ENCODE data around the gene CX3CL1.
A peak's percentile ranks its signal among the peaks of the same experiment; 100 is the strongest.
"Not testable (repeated sequence)": the region's sequence is repeated elsewhere in the genome, so short reads cannot be mapped to it uniquely, and the experiment has no call there.

CX3CL1 gene

DNA sequence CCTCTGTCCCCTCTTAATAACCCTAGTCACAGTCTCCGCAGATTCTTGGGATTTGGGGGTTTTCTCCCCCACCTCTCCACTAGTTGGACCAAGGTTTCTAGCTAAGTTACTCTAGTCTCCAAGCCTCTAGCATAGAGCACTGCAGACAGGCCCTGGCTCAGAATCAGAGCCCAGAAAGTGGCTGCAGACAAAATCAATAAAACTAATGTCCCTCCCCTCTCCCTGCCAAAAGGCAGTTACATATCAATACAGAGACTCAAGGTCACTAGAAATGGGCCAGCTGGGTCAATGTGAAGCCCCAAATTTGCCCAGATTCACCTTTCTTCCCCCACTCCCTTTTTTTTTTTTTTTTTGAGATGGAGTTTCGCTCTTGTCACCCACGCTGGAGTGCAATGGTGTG lies 8.1 kb upstream of the CX3CL1 start:
- no peaks in the 10 kb centered on the region for H3K9me3 Mint-ChIP-seq
- peaks cover 28 to 60% of the 10 kb centered on the region in 2 donors for H3K27me3 Mint-ChIP-seq
- H3K36me3 Mint-ChIP-seq (ENCODE audit: insufficient read depth), result peaks cover 3% of the 10 kb centered on the region
- H3K4me1 Mint-ChIP-seq (ENCODE audit: low read depth in 2 of 2), result no peaks in the 10 kb centered on the region
- ATAC-seq (replicated peaks), result no peak
- peak overlapping the region in 1 of 2 donors; percentile 11 for H3K27ac Mint-ChIP-seq
- H3K4me3 Mint-ChIP-seq, result no peak overlapping the region
- no peak for DNase-seq

DNA sequence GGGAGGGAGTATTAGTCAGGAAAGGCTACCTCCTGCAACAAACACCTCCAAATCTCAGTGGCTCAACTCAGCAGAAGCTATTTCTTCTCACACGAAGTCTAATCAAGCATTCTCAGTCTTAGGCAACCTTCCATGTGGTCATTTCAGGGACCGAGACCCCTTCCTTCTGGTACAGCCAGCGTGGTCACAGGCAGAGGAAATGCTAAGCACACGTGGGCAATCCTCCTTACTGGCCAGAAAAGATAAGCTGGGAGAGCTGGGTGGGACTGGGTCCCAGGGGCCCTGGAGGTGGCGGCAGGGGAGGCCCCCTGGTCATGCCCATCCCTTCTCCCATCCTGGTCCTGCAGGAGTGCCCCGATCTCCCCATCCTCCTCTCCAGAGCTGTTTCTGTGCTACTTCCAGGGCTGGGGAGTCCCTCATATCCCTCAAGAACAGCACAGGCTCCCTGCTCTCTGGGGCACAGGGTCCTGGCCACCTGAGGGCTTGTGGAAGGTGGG lies 5.7 kb upstream of the CX3CL1 start:
- no peak overlapping the region for H3K4me3 Mint-ChIP-seq
- peaks cover 3% of the 10 kb centered on the region for H3K36me3 Mint-ChIP-seq (ENCODE audit: insufficient read depth)
- H3K27me3 Mint-ChIP-seq, result peaks cover 28 to 76% of the 10 kb centered on the region in 2 donors
- H3K27ac Mint-ChIP-seq, result no peak overlapping the region
- no peak for ATAC-seq (replicated peaks)
- no peaks in the 10 kb centered on the region for H3K4me1 Mint-ChIP-seq (ENCODE audit: low read depth in 2 of 2)
- H3K9me3 Mint-ChIP-seq, result no peaks in the 10 kb centered on the region
- no peak for DNase-seq

DNA sequence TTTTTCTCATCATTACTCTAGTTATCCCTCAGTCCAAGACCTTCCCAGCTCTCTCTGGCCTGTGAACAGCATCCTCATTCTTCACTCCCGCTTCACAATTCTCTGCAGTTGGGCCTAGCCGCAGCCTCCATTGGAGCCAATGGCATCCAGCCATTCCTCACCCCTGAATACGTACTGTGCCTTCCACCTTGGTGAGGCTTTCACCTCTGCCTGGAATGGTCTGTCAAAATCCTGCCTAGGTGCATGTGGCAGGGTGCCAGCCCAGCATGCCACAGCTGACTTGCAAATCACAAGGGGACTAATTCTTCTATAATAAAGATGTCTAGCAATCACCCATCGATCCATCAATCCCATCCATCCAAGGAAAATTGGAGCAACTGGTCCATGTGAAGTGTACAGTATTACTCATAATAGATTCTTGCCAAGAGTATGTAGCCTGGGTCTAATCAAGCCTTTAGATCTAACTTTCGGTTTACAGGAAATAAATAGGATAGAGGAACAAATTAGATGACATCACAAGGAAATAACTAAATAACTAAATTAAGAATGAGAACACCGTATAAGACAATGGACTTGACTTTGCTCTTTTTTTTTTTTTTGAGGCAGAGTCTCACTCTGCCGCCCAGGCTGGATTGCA lies 5.1 kb upstream of the CX3CL1 start:
- Mint-ChIP-seq H3K4me3 (no peak overlapping the region), H3K4me1 (ENCODE audit: low read depth in 2 of 2) (no peaks in the 10 kb centered on the region), H3K36me3 (ENCODE audit: insufficient read depth) (peaks cover 3% of the 10 kb centered on the region), H3K9me3 (no peaks in the 10 kb centered on the region), H3K27ac (peak overlapping the region in 1 of 2 donors; percentile 54), H3K27me3 (peaks cover 28 to 79% of the 10 kb centered on the region in 2 donors)
- DNase-seq (no peak), ATAC-seq (replicated peaks) (no peak)

DNA sequence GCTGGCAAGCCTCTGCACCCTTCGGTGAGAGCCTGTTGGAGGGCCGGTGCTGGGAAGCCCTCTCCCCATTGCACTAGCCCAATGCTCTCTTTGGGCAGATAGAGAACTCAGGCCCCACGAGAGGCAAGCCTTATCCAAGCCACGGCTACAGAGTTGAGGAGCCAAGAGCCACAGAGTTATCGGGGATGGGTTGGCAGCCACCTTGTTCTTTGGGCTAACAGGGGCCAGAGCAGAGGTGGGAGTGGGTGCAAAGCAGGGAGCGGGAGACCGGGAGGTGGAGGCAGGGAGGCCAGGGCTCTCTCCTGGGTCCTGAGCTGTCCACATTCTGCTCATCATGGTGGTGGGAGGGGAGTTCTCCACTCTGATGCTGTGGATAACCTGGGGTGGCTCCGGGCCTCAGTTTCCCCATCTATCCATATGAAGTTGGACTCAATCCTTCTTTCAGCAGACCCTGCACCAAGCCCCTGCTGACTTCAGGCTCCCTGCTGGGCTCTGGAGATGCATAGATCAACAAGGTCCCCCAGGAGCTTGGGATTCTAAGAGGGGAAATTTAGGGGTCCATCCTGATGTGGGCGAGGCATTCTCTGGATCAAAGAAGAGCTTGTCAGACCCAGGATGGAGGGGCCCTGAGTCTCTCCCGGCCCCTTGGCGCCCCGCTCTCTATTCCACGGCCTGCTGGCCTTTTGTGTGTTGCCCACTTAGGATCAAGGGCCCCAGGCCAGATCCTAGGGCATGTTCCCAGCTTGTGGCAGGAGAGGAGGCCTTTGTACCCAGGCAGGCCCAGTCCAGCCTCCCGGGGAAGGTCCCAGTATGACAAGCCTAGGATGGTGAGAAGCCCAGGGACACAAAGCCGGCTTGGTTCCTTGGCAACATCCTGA lies 557 bp upstream of the CX3CL1 start:
- no peak overlapping the region for H3K27ac Mint-ChIP-seq
- no peaks in the 10 kb centered on the region for H3K9me3 Mint-ChIP-seq
- H3K27me3 Mint-ChIP-seq, result peaks cover 13 to 61% of the 10 kb centered on the region in 2 donors
- peaks cover 3% of the 10 kb centered on the region for H3K36me3 Mint-ChIP-seq (ENCODE audit: insufficient read depth)
- DNase-seq, result no peak
- H3K4me3 Mint-ChIP-seq, result no peak overlapping the region
- no peaks in the 10 kb centered on the region for H3K4me1 Mint-ChIP-seq (ENCODE audit: low read depth in 2 of 2)
- no peak for ATAC-seq (replicated peaks)

DNA sequence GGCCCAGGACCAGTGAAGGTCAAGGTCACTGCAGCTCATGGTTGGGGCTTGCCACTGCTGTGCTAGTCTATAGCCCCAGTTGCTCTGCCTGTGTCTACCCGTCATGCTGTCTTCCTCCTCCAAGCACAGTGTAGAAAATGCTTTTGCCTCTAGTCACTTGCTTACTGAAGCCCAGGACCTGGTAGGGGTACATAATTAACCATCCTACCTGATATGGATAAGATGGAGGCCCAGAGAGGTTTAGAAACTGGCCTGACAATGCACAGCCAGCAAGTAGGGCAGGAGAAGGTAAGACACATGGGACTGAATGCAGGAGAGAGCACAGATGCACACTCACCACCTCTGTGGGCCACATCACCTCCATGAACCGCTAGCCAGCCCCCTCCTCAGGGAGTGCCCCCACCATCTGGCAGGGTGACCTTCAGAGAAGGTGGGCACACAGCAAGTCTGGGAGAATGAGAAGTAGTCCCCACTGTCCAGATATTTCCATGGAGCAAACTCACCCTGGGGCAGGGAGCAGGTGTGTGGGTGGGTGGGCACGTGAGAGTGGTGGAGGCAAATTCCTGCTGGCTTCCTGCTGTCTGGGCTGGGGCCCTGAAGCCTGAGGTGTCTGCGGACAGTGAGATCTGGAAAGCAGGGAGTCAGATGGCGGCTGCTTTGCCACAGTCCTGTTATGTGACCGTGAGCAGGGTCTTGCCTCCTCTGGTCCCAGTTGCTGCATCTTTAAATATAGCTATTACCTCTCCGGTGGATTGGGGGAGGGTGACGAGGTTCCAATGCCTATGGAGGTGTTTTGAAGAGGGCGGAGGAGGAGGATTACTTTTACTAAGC lies 1.0 kb downstream of the CX3CL1 start:
- H3K27me3 Mint-ChIP-seq, result peaks cover 7 to 45% of the 10 kb centered on the region in 2 donors
- no peak for DNase-seq
- no peaks in the 10 kb centered on the region for H3K9me3 Mint-ChIP-seq
- ATAC-seq (replicated peaks), result no peak
- H3K36me3 Mint-ChIP-seq (ENCODE audit: insufficient read depth), result no peaks in the 10 kb centered on the region
- no peak overlapping the region for H3K27ac Mint-ChIP-seq
- H3K4me1 Mint-ChIP-seq (ENCODE audit: low read depth in 2 of 2), result peaks cover 0 to 5% of the 10 kb centered on the region in 2 donors
- no peak overlapping the region for H3K4me3 Mint-ChIP-seq

DNA sequence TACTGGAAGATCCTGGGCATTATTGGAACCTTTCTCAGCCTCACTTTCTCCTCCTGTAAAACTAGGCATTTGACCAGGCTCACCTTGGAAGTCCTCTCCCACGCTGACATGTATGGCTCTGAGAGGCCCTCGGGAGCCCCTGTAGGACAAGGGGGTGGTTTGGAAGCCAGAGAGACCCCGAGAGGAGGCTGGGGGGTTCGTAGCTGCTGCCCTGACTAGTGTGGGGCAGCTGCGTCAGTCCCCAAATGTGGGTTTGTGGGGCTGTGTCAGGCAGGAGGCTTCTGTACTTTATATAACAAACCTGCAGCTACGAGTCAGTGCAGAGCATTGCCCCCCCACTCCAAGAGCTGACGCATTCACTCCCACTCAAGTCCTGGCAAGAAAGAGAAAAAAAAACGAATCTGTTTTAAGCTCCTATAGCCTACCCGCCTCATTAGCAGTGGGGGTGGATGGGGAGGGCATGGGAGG lies 1.8 kb downstream of the CX3CL1 start:
- ATAC-seq (replicated peaks) (no peak), DNase-seq (no peak)
- Mint-ChIP-seq H3K27ac (no peak overlapping the region), H3K4me1 (ENCODE audit: low read depth in 2 of 2) (peaks cover 0 to 5% of the 10 kb centered on the region in 2 donors), H3K9me3 (no peaks in the 10 kb centered on the region), H3K4me3 (no peak overlapping the region), H3K27me3 (peaks cover 7 to 38% of the 10 kb centered on the region in 2 donors), H3K36me3 (ENCODE audit: insufficient read depth) (no peaks in the 10 kb centered on the region)

DNA sequence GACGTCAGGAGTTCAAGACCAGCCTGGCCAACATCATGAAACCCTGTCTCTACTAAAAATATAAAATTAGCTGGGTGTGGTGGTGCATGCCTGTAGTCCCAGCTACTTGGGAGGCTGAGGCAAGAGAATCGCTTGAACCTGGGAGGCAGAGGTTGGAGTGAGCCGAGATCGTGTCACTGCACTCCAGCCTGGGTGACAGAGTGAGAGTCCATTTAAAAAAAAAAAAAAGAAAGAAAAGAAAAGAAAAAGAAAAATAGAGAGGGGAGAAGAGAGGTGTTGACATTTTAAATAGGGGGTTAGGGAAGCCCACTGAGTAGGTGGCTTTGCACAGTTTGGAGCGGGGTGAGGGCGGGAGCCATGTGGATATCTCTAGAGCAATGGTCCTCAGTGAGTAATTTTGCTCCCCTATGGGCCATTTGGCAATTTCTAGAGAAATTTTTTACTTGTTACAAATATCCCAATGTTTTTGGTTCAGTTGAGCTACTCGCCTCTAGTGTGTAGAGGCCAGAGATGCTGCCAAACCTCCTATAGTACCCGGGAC lies 2.7 kb downstream of the CX3CL1 start:
- not testable (repeated sequence) for H3K27ac Mint-ChIP-seq; H3K4me3 Mint-ChIP-seq; ATAC-seq (replicated peaks)

DNA sequence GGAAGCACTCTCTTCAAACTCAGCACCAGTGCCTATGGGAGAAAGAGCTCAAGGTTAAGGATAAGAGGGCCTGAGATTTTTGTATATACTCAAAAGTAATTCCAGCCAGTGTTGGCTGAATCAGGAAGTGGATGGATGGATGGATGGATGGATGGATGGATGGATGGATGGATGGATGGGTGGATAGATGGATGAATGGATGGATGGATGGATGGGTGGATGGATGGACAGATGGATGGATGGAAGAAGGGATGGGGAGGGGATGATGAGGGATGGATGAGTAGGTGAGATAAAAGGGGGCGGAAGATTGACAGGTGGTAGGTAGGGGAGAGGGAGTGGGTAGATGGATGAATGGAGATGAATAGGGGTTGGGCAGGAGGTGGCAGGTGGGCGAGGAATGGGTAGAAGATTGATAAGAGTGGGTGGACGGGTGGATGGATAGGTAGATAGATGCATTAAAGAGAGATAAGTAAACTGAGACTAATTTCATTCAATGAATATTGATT lies 4.1 kb downstream of the CX3CL1 start:
- no peak for ATAC-seq (replicated peaks)
- Mint-ChIP-seq H3K27ac (no peak overlapping the region), H3K9me3 (no peaks in the 10 kb centered on the region), H3K27me3 (peaks cover 7 to 24% of the 10 kb centered on the region in 2 donors), H3K4me3 (no peak overlapping the region), H3K4me1 (ENCODE audit: low read depth in 2 of 2) (peaks cover 0 to 5% of the 10 kb centered on the region in 2 donors), H3K36me3 (ENCODE audit: insufficient read depth) (no peaks in the 10 kb centered on the region)
- no peak for DNase-seq

More for the DNA sequence above, 2.7 kb downstream of the CX3CL1 start:
- not testable (repeated sequence) for H3K36me3 Mint-ChIP-seq (ENCODE audit: insufficient read depth); DNase-seq; H3K4me1 Mint-ChIP-seq (ENCODE audit: low read depth in 2 of 2); H3K9me3 Mint-ChIP-seq
- peaks cover 7 to 29% of the 10 kb centered on the region in 2 donors for H3K27me3 Mint-ChIP-seq

DNA sequence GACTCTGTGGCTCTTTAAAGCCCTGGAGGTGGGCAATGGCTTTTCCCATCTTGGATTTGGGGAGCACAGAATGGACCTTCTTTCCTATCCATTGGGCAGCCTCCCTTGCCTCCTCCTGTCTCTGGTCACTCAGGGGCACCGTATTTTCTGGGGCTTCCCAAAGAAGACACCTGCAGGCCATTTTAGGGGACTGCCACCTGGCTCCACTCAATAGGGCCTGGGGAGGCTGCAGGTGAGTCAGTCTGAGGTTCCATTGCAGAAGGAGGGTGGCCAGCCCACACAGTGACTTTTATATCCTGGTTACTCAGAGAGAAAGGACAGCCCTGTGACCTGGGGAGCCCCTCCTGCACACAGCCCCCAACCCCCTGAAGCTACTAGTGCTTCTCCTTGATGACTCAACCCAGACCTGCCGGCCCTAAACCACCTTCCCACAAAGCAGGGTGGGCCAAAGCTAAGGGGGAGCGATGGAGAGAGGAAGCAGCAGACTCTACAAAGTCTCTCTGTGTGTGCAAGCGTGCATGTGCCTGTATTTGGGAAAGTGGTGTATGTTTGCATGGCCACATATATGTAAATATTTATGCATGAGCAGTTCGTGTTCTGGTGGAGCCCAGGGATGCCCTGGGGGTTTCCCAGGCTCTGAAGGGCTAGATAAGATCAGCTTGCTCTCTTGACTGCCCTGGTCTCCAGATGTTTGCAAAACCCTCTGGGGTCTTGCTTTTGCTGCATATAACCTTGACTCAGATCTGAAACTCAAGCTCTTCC lies 5.0 kb downstream of the CX3CL1 start:
- no peak overlapping the region for H3K27ac Mint-ChIP-seq
- H3K27me3 Mint-ChIP-seq, result peaks cover 7 to 18% of the 10 kb centered on the region in 2 donors
- ATAC-seq (replicated peaks), result peak; percentile 12
- H3K9me3 Mint-ChIP-seq, result no peaks in the 10 kb centered on the region
- H3K4me1 Mint-ChIP-seq (ENCODE audit: low read depth in 2 of 2), result peaks cover 0 to 5% of the 10 kb centered on the region in 2 donors
- no peak for DNase-seq
- H3K4me3 Mint-ChIP-seq, result no peak overlapping the region
- no peaks in the 10 kb centered on the region for H3K36me3 Mint-ChIP-seq (ENCODE audit: insufficient read depth)

DNA sequence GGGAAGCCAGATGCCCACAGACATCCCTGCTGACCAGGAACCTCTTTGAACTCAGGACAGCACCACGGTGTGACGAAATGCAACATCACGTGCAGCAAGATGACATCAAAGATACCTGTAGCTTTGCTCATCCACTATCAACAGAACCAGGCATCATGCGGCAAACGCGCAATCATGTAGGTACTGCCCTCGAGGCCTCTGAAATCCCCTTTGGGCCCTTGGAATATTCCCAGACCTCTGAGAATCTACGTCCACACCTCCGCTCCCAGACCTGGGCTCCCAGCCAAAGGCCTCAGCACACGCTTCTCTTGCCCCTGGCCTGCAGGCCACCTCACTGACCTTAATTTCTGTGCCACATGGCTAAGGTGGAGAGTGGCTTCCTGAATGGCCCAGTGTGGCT lies 7.3 kb downstream of the CX3CL1 start:
- DNase-seq (no peak), ATAC-seq (replicated peaks) (no peak)
- Mint-ChIP-seq H3K36me3 (ENCODE audit: insufficient read depth) (no peaks in the 10 kb centered on the region), H3K4me1 (ENCODE audit: low read depth in 2 of 2) (peaks cover 0 to 8% of the 10 kb centered on the region in 2 donors), H3K27me3 (no peaks in the 10 kb centered on the region), H3K4me3 (no peak overlapping the region), H3K9me3 (no peaks in the 10 kb centered on the region), H3K27ac (no peak overlapping the region)

DNA sequence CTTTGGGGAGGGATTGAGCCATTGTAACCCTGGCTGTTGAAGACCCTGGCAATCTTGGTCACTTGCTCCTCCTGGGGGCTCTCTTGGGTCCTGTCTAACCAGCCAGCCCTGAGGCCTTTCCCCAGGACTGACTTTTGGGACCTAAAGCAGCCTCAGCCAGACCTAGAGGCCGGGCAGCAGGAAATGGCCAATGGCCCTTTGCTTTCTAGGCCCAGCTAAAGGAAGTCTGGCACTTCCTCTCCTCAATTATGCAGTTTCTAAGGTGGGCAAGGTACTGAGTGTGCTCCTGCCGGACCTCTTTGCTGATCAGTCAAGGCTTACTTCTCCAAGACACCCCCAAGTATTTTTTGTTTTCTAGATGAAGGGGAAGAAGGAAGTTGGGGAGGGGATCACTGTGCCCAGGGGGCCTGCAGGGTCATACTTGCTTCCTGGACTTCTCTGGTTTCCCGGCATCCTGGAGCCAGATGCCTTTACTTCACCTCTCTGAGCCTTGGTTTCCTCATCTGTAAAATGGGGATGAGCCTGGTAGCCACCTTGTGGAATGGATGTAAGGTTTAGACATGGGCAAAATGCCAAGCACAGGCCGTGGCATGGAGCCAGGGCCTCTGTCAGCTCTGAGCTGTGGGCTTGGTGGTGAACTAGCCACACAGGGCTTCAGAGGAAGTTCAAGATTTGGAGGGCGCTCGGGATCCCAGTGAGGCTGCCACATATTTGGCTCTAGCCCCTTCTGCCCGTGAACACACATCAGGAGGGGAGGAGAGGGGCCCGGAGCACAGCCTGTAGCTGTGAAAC lies 8.6 kb downstream of the CX3CL1 start:
- no peak for DNase-seq
- ATAC-seq (replicated peaks), result peak; percentile 14
- Mint-ChIP-seq H3K4me3 (no peak overlapping the region), H3K4me1 (ENCODE audit: low read depth in 2 of 2) (peaks cover 0 to 8% of the 10 kb centered on the region in 2 donors), H3K27me3 (no peaks in the 10 kb centered on the region), H3K9me3 (no peaks in the 10 kb centered on the region), H3K36me3 (ENCODE audit: insufficient read depth) (no peaks in the 10 kb centered on the region), H3K27ac (no peak overlapping the region)

All from effector memory CD8-positive, alpha-beta T cell (primary cell).